Spleen (tissue), 11 donors: ENCODE data around the gene NLGN1. TPM values are rescaled to one million over a fixed set of nuclear protein-coding genes. Genes with fewer than 3 reads are reported as not detected.

ENCODE experiments used
- DNase-seq: peaks from one replicate; pipeline ENCODE4 v3.0.0-alpha.2; 2020
- H3K27ac ChIP-seq, 8 donors: fragments of 200-600 bp; sonication (generic) in 7 of 8; 1 replicate in 4 of 8; 2 replicates in 4 of 8; pipeline versions ENCODE4 v1.5.0 to v1.8.0; 2016 to 2021; ENCODE audit warnings: inconsistent platforms in 4 of 8, mild to moderate bottlenecking in 4 of 8, moderate library complexity in 1 of 8
- H3K27me3 ChIP-seq, 7 donors: fragments of 200-600 bp; sonication (generic) in 6 of 7; replicated peaks in 1 of 7; 1 replicate in 4 of 7; 2 replicates in 3 of 7; pipeline versions ENCODE4 v1.5.0 to v1.8.0; 2016 to 2021; ENCODE audit warnings: inconsistent platforms in 3 of 7, mild to moderate bottlenecking in 1 of 7
- H3K36me3 ChIP-seq, 6 donors: fragments of 200-600 bp; sonication (generic) in 5 of 6; 1 replicate in 4 of 6; 2 replicates in 2 of 6; pipeline versions ENCODE4 v1.5.0 to v1.8.0; 2016 to 2021; ENCODE audit warnings: inconsistent platforms in 2 of 6
- H3K4me1 ChIP-seq, 6 donors: fragments of 200-600 bp; sonication (generic) in 5 of 6; 1 replicate in 3 of 6; 2 replicates in 3 of 6; pipeline versions ENCODE4 v1.5.0 to v1.8.0; 2016 to 2021; ENCODE audit warnings: inconsistent platforms in 3 of 6
- H3K4me3 ChIP-seq, 8 donors: fragments of 200-600 bp; sonication (generic) in 7 of 8; 1 replicate in 4 of 8; 2 replicates in 4 of 8; pipeline versions ENCODE4 v1.5.0 to v1.8.0; 2016 to 2021; ENCODE audit warnings: inconsistent platforms in 4 of 8, mild to moderate bottlenecking in 4 of 8, moderate library complexity in 2 of 8
- H3K9me3 ChIP-seq, 8 donors: fragments of 200-600 bp; sonication (generic) in 7 of 8; 1 replicate in 4 of 8; 2 replicates in 4 of 8; pipeline versions ENCODE4 v1.5.0 to v1.8.0; 2016 to 2021; ENCODE audit warnings: inconsistent platforms in 4 of 8
- POLR2A ChIP-seq, 3 donors: fragments of 450-650 bp; IDR thresholded peaks; one replicate each; pipeline ENCODE4 v1.5.1; 2017; ENCODE audit warnings: antibody characterized with exemption in 3 of 3, mild to moderate bottlenecking in 1 of 3
- POLR2AphosphoS5 ChIP-seq, 3 donors: sonication (generic); formaldehyde crosslinking; IDR thresholded peaks; one replicate each; pipeline ENCODE4 v1.5.1; 2017; ENCODE audit warnings: antibody characterized with exemption in 3 of 3
- WGBS, 5 donors: extraction: QIAGEN DNeasy Blood & Tissue Kit in 3 of 5; methylation state at CpG; one replicate each; pipeline versions ENCODE4 v1.1.5 to v1.1.7; 2013 to 2018; 5-methylcytosine and 5-hydroxymethylcytosine counted together
- intact Hi-C: fragments of 100-400 bp; cut with DNase I; formaldehyde crosslinking; loops from one replicate; pipeline ENCODE4 v1.15.0; 2023; ENCODE audit warnings: low total_unique reads
- polyA plus RNA-seq, 3 donors: library from polyadenylated mRNA; stranded (reverse); fragments of 200-250 nt; gene quantifications; one replicate each; pipeline ENCODE4 v1.2.1, GENCODE V29; 2013
- total RNA-seq, 7 donors: library from RNA; depleted of rRNA in 3 of 7; stranded (reverse); fragments of >200 nt in 3 of 7; fragmentation: NEBNext Ultra II Directional in 4 of 7; extraction: Animal tissue kit (Norgen Biotek cat#: 25700) in 4 of 7; gene quantifications; one replicate each; pipeline versions ENCODE4 v1.1.0 to v1.2.1, GENCODE V29; 2016 to 2021
- TF ChIP-seq, protein P1 (sequence below), 11 experiments: fragments of 200-600 bp in 7 of 11; fragments of 450-650 bp in 4 of 11; sonication (generic) in 4 of 11; IDR thresholded peaks in 8 of 11; conservative IDR thresholded peaks in 3 of 11; 1 replicate in 7 of 11; 2 replicates in 4 of 11; pipeline versions ENCODE4 v1.4.0 to v1.8.0; 2016 to 2021; ENCODE audit warnings: antibody characterized with exemption in 11 of 11, inconsistent platforms in 4 of 11, mild to moderate bottlenecking in 1 of 11
- donor health status: healthy with polysubstance abuse.
- donor health status: DM: no; HTN: no; CAD: no; lungs with moderate emphysema.
- donor health status: DM: no; HTN: no; CAD: no.
- donor health status: Bipolar disorder and iron deficiency.
- donor health status: healthy.
- donor health status: DM: no; HTN: no; CAD: no.
- donor health status: DM: yes; HTN: yes; CAD: no.

NLGN1 gene
- total and polyA plus RNA-seq, 10 donors, result 0.03 to 0.13 (median 0.03) TPM; not detected in 7

DNA sequence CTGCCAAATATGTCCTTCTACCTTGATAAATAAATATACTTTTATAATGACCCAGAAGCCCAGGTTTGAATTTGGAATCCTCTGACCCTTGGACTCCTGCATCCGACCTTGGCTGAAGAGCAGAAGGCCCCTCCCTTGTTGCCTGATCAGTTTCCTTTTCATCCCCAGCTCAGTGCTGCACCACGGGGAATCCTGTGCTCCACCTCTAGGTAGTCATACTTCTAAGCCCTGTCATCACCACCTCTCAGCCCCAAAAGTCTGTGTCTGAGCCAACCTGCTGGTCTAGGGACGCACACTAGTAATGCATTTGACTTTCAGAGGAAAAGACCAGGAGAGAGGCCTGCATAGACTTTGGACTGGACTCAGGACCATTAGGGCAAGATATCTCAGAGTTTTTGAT lies 310.6 kb downstream of the NLGN1 start:
- no peak overlapping the region for H3K4me3 ChIP-seq
- intact Hi-C loops, result no loop called here
- DNase-seq, result no peak
- H3K9me3 ChIP-seq, result no peaks in the 10 kb centered on the region
- H3K36me3 ChIP-seq, result no peaks in the 10 kb centered on the region
- no peaks in the 10 kb centered on the region for H3K4me1 ChIP-seq
- H3K27ac ChIP-seq, result no peak overlapping the region
- TF ChIP-seq POLR2A (IDR thresholded peaks at IDR 0.05) (no peak), POLR2AphosphoS5 (IDR thresholded peaks at IDR 0.05) (no peak)
- TF ChIP-seq, protein P1, sequence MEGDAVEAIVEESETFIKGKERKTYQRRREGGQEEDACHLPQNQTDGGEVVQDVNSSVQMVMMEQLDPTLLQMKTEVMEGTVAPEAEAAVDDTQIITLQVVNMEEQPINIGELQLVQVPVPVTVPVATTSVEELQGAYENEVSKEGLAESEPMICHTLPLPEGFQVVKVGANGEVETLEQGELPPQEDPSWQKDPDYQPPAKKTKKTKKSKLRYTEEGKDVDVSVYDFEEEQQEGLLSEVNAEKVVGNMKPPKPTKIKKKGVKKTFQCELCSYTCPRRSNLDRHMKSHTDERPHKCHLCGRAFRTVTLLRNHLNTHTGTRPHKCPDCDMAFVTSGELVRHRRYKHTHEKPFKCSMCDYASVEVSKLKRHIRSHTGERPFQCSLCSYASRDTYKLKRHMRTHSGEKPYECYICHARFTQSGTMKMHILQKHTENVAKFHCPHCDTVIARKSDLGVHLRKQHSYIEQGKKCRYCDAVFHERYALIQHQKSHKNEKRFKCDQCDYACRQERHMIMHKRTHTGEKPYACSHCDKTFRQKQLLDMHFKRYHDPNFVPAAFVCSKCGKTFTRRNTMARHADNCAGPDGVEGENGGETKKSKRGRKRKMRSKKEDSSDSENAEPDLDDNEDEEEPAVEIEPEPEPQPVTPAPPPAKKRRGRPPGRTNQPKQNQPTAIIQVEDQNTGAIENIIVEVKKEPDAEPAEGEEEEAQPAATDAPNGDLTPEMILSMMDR (IDR thresholded peaks at IDR 0.05 in 8 of 11, conservative IDR thresholded peaks at IDR 0.05 in 3 of 11), result no peak
- no peaks in the 10 kb centered on the region for H3K27me3 ChIP-seq
- WGBS, 5 donors, result 70 to 76% (median 74%) methylated on average over 3 of the region's 3 CpGs

DNA sequence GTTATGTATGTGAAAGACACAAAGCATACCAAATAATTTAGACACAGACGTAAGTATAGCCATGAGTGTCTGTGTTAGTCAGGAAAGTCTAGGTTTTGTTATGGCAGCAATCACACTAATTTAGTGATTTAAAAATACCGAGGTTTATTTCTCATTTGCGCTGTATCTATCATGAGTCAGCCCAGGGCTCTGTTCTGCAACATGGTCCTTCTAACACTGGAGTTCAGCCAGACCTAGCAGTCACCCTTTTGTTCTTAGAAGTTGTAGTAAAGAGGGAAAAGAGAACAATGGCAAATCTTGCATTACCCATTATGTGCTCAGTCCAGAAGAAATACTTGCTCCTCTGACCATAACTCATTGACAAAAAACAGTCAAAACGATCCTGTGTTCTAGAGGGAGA lies 311.5 kb downstream of the NLGN1 start:
- H3K27me3 ChIP-seq, result no peaks in the 10 kb centered on the region
- H3K4me3 ChIP-seq, result no peak overlapping the region
- TF ChIP-seq, protein P1 (IDR thresholded peaks at IDR 0.05 in 8 of 11, conservative IDR thresholded peaks at IDR 0.05 in 3 of 11), result no peak
- no peak for TF ChIP-seq POLR2AphosphoS5 (IDR thresholded peaks at IDR 0.05)
- no peak for TF ChIP-seq POLR2A (IDR thresholded peaks at IDR 0.05)
- H3K27ac ChIP-seq, result no peak overlapping the region
- intact Hi-C loops, result no loop called here
- 70 to 87% (median 81%) methylated on average over 4 of the region's 4 CpGs for WGBS, 5 donors
- no peaks in the 10 kb centered on the region for H3K36me3 ChIP-seq
- H3K4me1 ChIP-seq, result no peaks in the 10 kb centered on the region
- H3K9me3 ChIP-seq, result no peaks in the 10 kb centered on the region
- DNase-seq, result no peak

DNA sequence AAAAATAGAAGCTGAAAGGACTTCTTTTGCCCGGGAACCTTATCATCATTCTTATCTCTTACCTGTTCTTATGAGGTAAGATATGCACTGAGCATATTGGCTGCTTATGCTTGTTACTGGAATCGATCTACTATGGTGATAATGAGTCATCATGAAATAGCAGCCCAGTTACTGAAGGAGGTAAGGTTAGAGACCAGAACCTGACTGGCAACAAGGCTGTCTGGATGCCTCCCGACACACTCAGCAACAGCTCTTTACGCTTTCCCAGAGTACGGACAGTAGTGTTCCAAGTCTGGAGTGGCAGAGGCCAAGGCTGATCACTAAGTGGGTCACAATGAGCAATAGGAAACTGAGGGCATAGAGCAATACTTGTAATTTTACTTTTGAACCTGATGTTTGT lies 314.1 kb downstream of the NLGN1 start:
- Histone ChIP-seq H3K9me3 (no peaks in the 10 kb centered on the region), H3K27me3 (no peaks in the 10 kb centered on the region), H3K27ac (no peak overlapping the region), H3K36me3 (no peaks in the 10 kb centered on the region), H3K4me3 (no peak overlapping the region), H3K4me1 (no peaks in the 10 kb centered on the region)
- 67 to 73% (median 70%) methylated on average over 5 of the region's 5 CpGs for WGBS, 5 donors
- intact Hi-C loops, result no loop called here
- DNase-seq, result no peak
- TF ChIP-seq POLR2AphosphoS5 (IDR thresholded peaks at IDR 0.05), result no peak
- no peak for TF ChIP-seq POLR2A (IDR thresholded peaks at IDR 0.05)
- TF ChIP-seq, protein P1 (IDR thresholded peaks at IDR 0.05 in 8 of 11, conservative IDR thresholded peaks at IDR 0.05 in 3 of 11), result no peak

DNA sequence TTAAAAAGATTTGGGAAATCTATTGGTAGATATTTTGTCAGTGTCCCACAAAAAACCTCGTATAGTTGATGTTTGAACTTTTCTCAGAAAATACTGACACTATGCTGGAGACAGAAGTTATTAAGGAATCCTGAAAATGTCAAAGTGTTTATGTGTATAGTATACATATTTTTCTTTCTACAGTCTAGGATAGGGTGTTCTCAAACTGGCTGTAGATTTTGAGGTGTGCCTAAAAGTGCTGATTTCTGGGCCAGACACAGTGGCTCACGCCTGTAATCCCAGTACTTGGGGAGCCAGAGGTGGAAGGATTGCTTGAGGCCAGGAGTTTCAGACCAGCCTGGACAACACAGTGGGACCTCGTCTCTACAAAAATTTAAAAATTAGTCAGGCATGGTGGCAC lies 322.0 kb downstream of the NLGN1 start:
- Histone ChIP-seq H3K4me3 (no peak overlapping the region), H3K36me3 (no peaks in the 10 kb centered on the region), H3K27ac (no peak overlapping the region), H3K9me3 (no peaks in the 10 kb centered on the region), H3K27me3 (no peaks in the 10 kb centered on the region), H3K4me1 (no peaks in the 10 kb centered on the region)
- DNase-seq, result no peak
- TF ChIP-seq, protein P1 (IDR thresholded peaks at IDR 0.05 in 8 of 11, conservative IDR thresholded peaks at IDR 0.05 in 3 of 11), result no peak
- TF ChIP-seq POLR2AphosphoS5 (IDR thresholded peaks at IDR 0.05) (no peak), POLR2A (IDR thresholded peaks at IDR 0.05) (no peak)
- intact Hi-C loops, result no loop called here
- 64 to 83% (median 74%) methylated on average over 3 of the region's 3 CpGs for WGBS, 5 donors
